A673 (cell line): ENCODE measurements around the gene PALD1. TPM values are rescaled to one million over a fixed set of nuclear protein-coding genes. Genes with fewer than 3 reads are reported as not detected.

Experiments used
- BruUV-seq: library from RNA; stranded (reverse); fragments of 400-500 nt; replicated peaks from 2 replicates; lab custom pipeline; 2021; lab: Mats Ljungman, UMichigan
- CTCF ChIA-PET: fragments of 300-600 bp; sonication (Branson Sonifier 250); formaldehyde crosslinking; loops from one replicate; lab custom pipeline; 2022; ENCODE audit warnings: antibody characterized with exemption; lab: Charles Lee
- POLR2A ChIA-PET: fragments of 300-600 bp; sonication (Branson Sonifier 250); formaldehyde crosslinking; loops from one replicate; lab custom pipeline; 2022; ENCODE audit warnings: antibody characterized with exemption; ENCODE audit not compliant: low non-redundant PET; lab: Charles Lee
- DNase-seq: peaks from one replicate; pipeline ENCODE4 v3.0.0-alpha.2; 2015; ENCODE audit warnings: low spot score
- H3K27ac ChIP-seq: fragments of 200-600 bp; sonication (generic); 2 replicates; pipeline ENCODE4 v1.5.1; 2016; ENCODE audit warnings: mixed run types, low read depth, mild to moderate bottlenecking, mixed read lengths, antibody characterized with exemption, low read length; ENCODE audit not compliant: poor library complexity, severe bottlenecking
- H3K27me3 ChIP-seq: fragments of 200-600 bp; sonication (generic); replicated peaks from 2 replicates; pipeline ENCODE4 v1.6.1; 2017; ENCODE audit warnings: mixed run types, low read depth, mild to moderate bottlenecking, mixed read lengths, antibody characterized with exemption, low read length; ENCODE audit not compliant: insufficient read depth, poor library complexity
- H3K36me3 ChIP-seq: fragments of 200-600 bp; sonication (generic); 2 replicates; pipeline ENCODE4 v1.6.1; 2016; ENCODE audit warnings: mixed run types, mild to moderate bottlenecking, mixed read lengths, antibody characterized with exemption, low read length; ENCODE audit not compliant: insufficient read depth, poor library complexity, severe bottlenecking
- H3K4me1 ChIP-seq: fragments of 200-600 bp; sonication (generic); 2 replicates; pipeline ENCODE4 v1.6.1; 2017; ENCODE audit warnings: mixed run types, mild to moderate bottlenecking, mixed read lengths, antibody characterized with exemption, low read length; ENCODE audit not compliant: insufficient read depth, poor library complexity, severe bottlenecking
- H3K4me3 ChIP-seq: fragments of 200-600 bp; sonication (generic); 2 replicates; pipeline ENCODE4 v1.5.1; 2016; ENCODE audit warnings: low read depth, mixed run types, mild to moderate bottlenecking, mixed read lengths, low read length; ENCODE audit not compliant: poor library complexity, severe bottlenecking
- H3K9me3 ChIP-seq: fragments of 200-600 bp; sonication (generic); 2 replicates; pipeline ENCODE4 v1.6.1; 2016; ENCODE audit warnings: mixed run types, low read depth, mild to moderate bottlenecking, mixed read lengths, antibody characterized with exemption, low read length; ENCODE audit not compliant: poor library complexity, severe bottlenecking
- EZH2 ChIP-seq: fragments of 200-600 bp; sonication (generic); IDR thresholded peaks from 2 replicates; pipeline ENCODE4 v1.6.1; 2017; ENCODE audit warnings: borderline replicate concordance, low read depth, mild to moderate bottlenecking, mixed read lengths, antibody characterized with exemption, low read length; ENCODE audit not compliant: poor library complexity, severe bottlenecking
- intact Hi-C: fragments of 100-400 bp; cut with micrococcal nuclease; formaldehyde crosslinking; loops from one replicate; pipeline ENCODE4 v1.10.0; 2022; ENCODE audit not compliant: unreplicated experiment
- total RNA-seq: library from RNA; stranded (reverse); gene quantifications from 2 replicates; pipeline ENCODE4 v1.2.3, GENCODE V29; 2021
- TF ChIP-seq, protein P1 (sequence below): fragments of 300-800, 200-600 bp; sonication (generic); conservative IDR thresholded peaks from 2 replicates; pipeline ENCODE4 v1.5.1; 2017; ENCODE audit warnings: low read depth, mild to moderate bottlenecking, antibody characterized with exemption, low read length, moderate library complexity, mixed read lengths

The PALD1 gene
- total RNA-seq, 1 experiment from 2014 or later, result 9.0 TPM

DNA sequence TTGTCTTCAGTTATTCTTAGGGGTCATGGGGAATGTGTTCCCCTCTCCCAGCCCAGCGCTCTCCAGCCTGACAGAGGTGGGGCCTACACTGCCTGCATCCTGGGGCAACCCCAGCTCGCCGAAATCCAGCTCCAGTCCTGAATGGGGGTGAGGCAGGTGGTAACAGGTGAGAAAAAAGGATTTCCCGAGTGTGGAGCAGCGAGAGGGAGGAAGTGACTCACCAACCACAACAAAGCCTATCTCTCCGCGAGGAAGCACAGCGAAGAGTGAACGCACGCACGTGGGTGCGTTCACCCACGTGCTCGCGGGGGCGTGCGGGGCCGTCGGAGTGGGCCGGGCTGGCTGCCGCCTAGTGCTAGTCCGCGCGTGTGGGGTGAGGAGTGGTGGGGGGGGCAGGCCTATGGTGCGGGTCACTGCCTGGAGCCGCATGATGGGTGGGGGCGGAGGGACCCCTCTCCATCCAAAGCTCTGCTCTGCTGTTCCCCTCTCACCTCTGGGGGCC is 855 bp upstream of the PALD1 start:
- peak overlapping the region; percentile 81 for H3K4me3 ChIP-seq
- H3K9me3 ChIP-seq, result no peaks in the 10 kb centered on the region
- H3K4me1 ChIP-seq, result peaks cover 20% of the 10 kb centered on the region
- intact Hi-C loops, result no loop called here
- POLR2A ChIA-PET, result no interaction called here
- CTCF ChIA-PET, result no interaction called here
- DNase-seq, result peak; percentile 42
- no peaks in the 10 kb centered on the region for H3K27me3 ChIP-seq
- no TSS peak for BruUV-seq
- no peak for TF ChIP-seq EZH2
- TF ChIP-seq, protein P1, sequence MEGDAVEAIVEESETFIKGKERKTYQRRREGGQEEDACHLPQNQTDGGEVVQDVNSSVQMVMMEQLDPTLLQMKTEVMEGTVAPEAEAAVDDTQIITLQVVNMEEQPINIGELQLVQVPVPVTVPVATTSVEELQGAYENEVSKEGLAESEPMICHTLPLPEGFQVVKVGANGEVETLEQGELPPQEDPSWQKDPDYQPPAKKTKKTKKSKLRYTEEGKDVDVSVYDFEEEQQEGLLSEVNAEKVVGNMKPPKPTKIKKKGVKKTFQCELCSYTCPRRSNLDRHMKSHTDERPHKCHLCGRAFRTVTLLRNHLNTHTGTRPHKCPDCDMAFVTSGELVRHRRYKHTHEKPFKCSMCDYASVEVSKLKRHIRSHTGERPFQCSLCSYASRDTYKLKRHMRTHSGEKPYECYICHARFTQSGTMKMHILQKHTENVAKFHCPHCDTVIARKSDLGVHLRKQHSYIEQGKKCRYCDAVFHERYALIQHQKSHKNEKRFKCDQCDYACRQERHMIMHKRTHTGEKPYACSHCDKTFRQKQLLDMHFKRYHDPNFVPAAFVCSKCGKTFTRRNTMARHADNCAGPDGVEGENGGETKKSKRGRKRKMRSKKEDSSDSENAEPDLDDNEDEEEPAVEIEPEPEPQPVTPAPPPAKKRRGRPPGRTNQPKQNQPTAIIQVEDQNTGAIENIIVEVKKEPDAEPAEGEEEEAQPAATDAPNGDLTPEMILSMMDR, result no peak
- H3K36me3 ChIP-seq, result no peaks in the 10 kb centered on the region
- peak overlapping the region; percentile 55 for H3K27ac ChIP-seq

DNA sequence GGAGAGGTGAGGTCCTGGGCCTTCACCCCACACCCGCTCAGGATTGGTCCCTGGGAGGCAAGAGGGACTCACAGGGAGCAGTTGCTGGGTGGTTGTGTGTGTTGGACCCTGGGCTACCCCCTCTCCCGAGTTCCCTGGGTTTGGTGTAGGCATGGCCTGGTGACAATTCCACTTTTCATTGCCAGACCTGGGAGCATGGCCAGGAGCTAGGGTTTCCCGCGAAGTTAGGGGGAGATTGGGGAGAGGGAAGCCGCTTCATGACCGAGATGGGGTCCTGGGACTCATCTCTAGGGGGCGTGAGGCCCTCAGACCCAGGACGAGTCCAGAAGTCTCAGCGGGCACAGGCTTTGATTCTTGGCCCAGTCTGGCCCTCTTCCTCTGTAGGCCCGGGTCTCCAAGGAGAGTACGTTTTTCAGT is 606 bp downstream of the PALD1 start:
- CTCF ChIA-PET, result no interaction called here
- H3K4me1 ChIP-seq, result peaks cover 20% of the 10 kb centered on the region
- DNase-seq, result no peak
- H3K9me3 ChIP-seq, result no peaks in the 10 kb centered on the region
- no peak for TF ChIP-seq EZH2
- TF ChIP-seq, protein P1, result no peak
- BruUV-seq, result no TSS peak
- intact Hi-C loops, result no loop called here
- peak overlapping the region; percentile 81 for H3K4me3 ChIP-seq
- POLR2A ChIA-PET, result no interaction called here
- H3K27ac ChIP-seq, result peak overlapping the region; percentile 55
- no peaks in the 10 kb centered on the region for H3K36me3 ChIP-seq
- no peaks in the 10 kb centered on the region for H3K27me3 ChIP-seq

DNA sequence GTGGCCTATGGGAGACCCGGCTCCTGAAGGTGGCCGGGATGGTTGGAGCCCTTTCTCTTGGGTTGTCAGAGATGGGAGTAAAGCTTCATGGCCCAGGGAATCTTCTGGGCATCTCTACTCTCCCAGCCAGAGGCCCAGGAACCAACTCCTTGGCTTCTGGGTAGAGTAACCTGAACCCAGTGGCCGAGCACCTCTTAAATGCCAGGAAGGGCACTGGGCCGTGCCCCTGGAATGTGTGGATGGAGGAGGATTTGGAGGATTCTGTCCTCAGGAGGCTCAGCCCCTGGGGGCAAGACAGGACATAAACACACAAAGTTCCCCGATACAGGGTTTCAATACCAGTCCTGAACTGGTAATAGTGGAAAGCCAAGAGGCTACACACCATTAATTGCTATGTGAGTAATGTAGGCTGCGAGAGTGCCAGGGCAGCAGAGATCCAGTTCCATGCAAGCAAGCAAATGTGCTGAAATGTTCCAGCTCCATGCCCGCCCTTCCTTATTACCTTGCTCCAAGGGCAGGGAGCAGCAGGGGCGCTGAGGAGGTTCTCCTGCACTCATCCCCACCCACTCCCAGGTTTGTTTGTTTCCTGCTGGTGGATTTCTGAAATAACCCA is 1.2 kb downstream of the PALD1 start:
- Histone ChIP-seq H3K4me1 (peaks cover 20% of the 10 kb centered on the region), H3K36me3 (no peaks in the 10 kb centered on the region), H3K27ac (no peak overlapping the region), H3K9me3 (no peaks in the 10 kb centered on the region), H3K4me3 (peak overlapping the region; percentile 81), H3K27me3 (no peaks in the 10 kb centered on the region)
- no TSS peak for BruUV-seq
- DNase-seq, result no peak
- POLR2A ChIA-PET, result no interaction called here
- intact Hi-C loops, result no loop called here
- CTCF ChIA-PET, result no interaction called here
- TF ChIP-seq, protein P1, result no peak
- TF ChIP-seq EZH2, result no peak
